ENCODE results near the gene ARHGAP10.

Gene ARHGAP10

DNA sequence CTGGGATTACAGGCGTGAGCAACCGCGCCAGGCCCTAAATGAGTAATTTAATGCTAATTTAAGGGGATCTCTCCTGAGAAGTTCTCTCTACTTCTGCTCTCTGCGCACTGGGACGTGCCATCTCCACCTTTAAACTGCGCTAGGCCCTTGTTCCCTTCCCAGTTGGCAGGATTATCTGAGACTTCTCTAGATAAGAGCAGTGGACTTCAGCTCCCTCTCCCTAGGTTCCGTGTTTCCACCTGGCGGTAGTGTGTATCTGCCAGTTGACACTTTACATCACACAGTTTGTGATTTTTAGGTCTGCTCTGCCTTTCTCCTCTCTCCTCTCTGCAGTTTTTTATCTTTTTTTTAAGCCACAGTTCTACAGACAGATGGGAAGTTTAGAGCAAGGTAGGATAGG, 40.2 kb downstream of the ARHGAP10 start:
- TF ChIP-seq, protein P1, sequence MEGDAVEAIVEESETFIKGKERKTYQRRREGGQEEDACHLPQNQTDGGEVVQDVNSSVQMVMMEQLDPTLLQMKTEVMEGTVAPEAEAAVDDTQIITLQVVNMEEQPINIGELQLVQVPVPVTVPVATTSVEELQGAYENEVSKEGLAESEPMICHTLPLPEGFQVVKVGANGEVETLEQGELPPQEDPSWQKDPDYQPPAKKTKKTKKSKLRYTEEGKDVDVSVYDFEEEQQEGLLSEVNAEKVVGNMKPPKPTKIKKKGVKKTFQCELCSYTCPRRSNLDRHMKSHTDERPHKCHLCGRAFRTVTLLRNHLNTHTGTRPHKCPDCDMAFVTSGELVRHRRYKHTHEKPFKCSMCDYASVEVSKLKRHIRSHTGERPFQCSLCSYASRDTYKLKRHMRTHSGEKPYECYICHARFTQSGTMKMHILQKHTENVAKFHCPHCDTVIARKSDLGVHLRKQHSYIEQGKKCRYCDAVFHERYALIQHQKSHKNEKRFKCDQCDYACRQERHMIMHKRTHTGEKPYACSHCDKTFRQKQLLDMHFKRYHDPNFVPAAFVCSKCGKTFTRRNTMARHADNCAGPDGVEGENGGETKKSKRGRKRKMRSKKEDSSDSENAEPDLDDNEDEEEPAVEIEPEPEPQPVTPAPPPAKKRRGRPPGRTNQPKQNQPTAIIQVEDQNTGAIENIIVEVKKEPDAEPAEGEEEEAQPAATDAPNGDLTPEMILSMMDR (IDR thresholded peaks at IDR 0.05; ENCODE audit: extremely low read depth, missing control alignments): no peak
- no peak for DNase-seq (ENCODE audit: low spot score)

GRCh38 chr4:147772459-147772969, 40.6 kb downstream of the ARHGAP10 start:
- DNase-seq (ENCODE audit: low spot score): no peak

DNA sequence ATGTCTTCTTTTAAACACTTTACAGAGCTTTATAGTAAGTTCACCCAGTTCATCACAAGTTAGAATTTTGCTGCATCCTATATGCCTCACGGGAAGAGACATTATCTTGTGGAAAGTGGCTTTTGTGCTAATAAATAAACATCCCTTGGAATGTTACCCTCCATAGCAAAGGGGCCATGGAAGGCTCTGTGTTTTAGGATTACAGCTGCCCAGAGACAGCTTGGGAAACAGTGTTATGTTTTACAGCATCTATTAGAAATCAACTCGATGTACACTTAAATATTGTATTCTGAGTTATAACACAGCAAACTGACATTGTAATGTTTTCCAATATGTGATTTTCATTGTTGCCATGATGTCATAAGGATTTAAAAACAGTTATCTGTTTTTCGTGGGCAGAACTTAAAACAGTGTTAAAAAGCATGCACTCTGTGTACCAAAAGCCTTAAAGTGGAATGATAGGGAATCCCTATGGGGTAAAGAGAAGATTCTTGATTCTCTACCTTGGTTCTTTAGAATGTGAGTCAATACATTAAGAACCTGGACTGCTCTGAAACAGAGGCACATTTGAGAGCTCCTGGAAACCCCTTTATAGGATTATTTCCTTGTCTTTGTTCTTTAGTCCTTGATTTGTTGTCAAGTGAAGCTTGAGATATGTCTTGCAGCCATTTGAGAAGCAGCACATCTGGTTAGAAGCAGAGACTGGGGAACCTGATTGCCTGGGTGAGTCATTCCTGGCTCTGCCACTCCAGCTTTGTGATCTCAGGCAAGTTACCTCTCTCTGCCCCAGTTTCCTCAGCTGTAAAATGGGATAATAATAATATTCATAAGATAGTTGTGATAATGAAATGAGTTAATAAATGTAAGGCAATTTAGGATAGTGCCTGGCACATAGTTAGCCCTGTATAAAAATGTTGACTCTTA, 41.6 kb downstream of the ARHGAP10 start:
- TF ChIP-seq, protein P1 (IDR thresholded peaks at IDR 0.05; ENCODE audit: extremely low read depth, missing control alignments): no peak
- no peak for DNase-seq (ENCODE audit: low spot score)

More at GRCh38 chr4:147772459-147772969, 40.6 kb downstream of the ARHGAP10 start:
- TF ChIP-seq, protein P1 (IDR thresholded peaks at IDR 0.05; ENCODE audit: extremely low read depth, missing control alignments): no peak

DNA sequence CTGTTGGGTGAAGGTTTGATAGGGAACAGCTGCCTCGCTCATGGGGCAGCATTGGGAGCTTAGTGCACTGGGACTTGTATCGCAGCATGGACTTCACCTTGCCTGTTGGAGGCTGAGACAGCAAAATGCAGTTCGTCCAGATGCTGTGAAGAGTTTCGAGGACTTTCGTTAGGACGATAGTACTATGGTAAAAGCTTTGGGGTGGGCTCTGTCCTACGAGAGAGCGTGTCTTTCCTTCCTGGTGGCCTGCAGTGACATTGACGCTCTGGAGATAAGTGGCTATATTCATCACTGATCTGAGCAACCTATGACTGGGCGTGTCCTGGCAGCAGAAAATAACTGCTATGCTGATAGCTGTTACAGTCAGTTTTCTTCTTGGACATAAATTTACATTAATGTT, 44.8 kb downstream of the ARHGAP10 start:
- TF ChIP-seq, protein P1 (IDR thresholded peaks at IDR 0.05; ENCODE audit: extremely low read depth, missing control alignments): no peak
- no peak for DNase-seq (ENCODE audit: low spot score)

GRCh38 chr4:147777456-147778091, 45.7 kb downstream of the ARHGAP10 start:
- no peak for DNase-seq (ENCODE audit: low spot score)
- TF ChIP-seq, protein P1 (IDR thresholded peaks at IDR 0.05; ENCODE audit: extremely low read depth, missing control alignments): no peak

DNA sequence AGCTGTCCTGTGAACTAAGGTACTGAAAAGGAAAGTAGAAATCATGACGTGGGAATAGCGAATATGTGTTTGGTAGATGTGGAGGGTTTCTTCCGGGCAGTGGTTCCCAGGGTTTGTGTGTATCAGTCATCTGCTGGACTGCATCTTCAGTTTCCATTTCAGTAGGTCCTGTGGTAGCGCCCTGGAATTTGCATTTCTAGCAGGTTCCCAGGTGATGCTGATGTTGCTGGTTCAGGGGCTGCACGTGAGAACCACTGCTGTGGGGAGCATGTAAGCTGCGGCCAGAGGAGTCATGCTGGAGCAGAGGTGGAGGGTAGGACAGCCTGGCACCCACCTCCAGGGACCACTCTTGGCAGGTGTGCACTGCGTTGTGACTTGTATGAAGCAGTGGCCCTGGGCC, 47.1 kb downstream of the ARHGAP10 start:
- peak; percentile 48 for DNase-seq (ENCODE audit: low spot score)
- TF ChIP-seq, protein P1 (IDR thresholded peaks at IDR 0.05; ENCODE audit: extremely low read depth, missing control alignments): no peak

DNA sequence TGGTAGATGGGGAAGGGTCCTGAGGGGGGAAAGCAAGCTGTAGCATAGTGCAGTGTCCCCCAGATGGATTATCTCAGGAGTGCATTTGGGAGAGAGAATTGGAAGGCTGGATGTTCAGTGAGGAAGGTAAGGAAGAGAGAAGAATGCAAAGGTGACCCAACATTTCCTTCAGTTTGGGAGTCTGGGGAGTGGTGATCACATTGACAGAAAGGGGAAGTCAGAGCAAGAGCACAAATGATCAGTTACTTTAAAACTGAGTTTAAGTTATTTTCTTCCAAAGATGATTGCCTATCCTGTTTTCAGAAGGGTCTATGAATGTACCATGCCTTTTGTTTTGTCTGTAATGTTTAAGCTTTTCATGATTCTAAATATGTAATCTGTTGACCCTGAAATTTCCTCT, 47.6 kb downstream of the ARHGAP10 start:
- DNase-seq (ENCODE audit: low spot score): no peak
- TF ChIP-seq, protein P1 (IDR thresholded peaks at IDR 0.05; ENCODE audit: extremely low read depth, missing control alignments): no peak
